ENCODE measurements around the gene UHMK1. TPM values are rescaled to one million over a fixed set of nuclear protein-coding genes. Genes with fewer than 3 reads are reported as not detected.
"Not testable (repeated sequence)": the region's sequence is repeated elsewhere in the genome, so short reads cannot be mapped to it uniquely, and the experiment has no call there.

Gene UHMK1
- total and polyA plus RNA-seq, 2 of the 4 experiments (the other 2 are of a cell fraction): 15.6 to 57.9 TPM

GRCh38 chr1:162488219-162488618, 9.4 kb upstream of the UHMK1 start:
- no CpG with 5 or more reads among the region's 3 CpGs for WGBS, 2 experiments (ENCODE audit: extremely low coverage in 2 of 2, insufficient read length in 1 of 2)
- dilution Hi-C loops (cut with HindIII; ENCODE audit: low sequenced_read_pairs, unreplicated experiment): no loop called here

GRCh38 chr1:162495531-162496233, 1.9 kb upstream of the UHMK1 start:
- H2BK120ac ChIP-seq (ENCODE audit: low read depth, low read length); H3K36me3 ChIP-seq (ENCODE audit: control insufficient read depth, insufficient read depth, low read length); H2BK20ac ChIP-seq (ENCODE audit: low read depth, low read length); H4K5ac ChIP-seq (ENCODE audit: low read depth, low read length); H3K14ac ChIP-seq (replicated peaks; ENCODE audit: low read depth, low read length); H2BK5ac ChIP-seq (ENCODE audit: low read depth, low read length, poor library complexity, severe bottlenecking); ATAC-seq (ENCODE audit: low read depth); H3K27ac ChIP-seq (ENCODE audit: insufficient read depth, low read length); H2AFZ ChIP-seq (replicated peaks; ENCODE audit: low read length, poor library complexity); H3K56ac ChIP-seq (ENCODE audit: extremely low read depth, insufficient read depth, low read length); H3K4me2 ChIP-seq (ENCODE audit: low read depth, low read length); BruUV-seq (replicated peaks); H3K4me3 ChIP-seq (ENCODE audit: insufficient read depth, low read depth, low read length); CTCF ChIA-PET; H2BK15ac ChIP-seq (ENCODE audit: low read depth, low read length); H3K9me1 ChIP-seq (ENCODE audit: insufficient read depth, low read length); H2AK5ac ChIP-seq (ENCODE audit: low read depth, low read length); H4K8ac ChIP-seq (ENCODE audit: low read depth in 2 of 2, low read length in 2 of 2); dilution Hi-C loops (cut with HindIII; ENCODE audit: low sequenced_read_pairs, unreplicated experiment); H3K4me1 ChIP-seq (ENCODE audit: control insufficient read depth, insufficient read depth, low read length); H3K27me3 ChIP-seq (ENCODE audit: control insufficient read depth, insufficient read depth, low read length); H3K9ac ChIP-seq (ENCODE audit: low read depth, low read length); H4K20me1 ChIP-seq (ENCODE audit: insufficient read depth, low read length); H3K18ac ChIP-seq (ENCODE audit: low read depth, low read length); intact Hi-C loops (cut with micrococcal nuclease); H3K4ac ChIP-seq (ENCODE audit: low read depth, low read length); POLR2A ChIA-PET (ENCODE audit: unreplicated experiment); H3K9me3 ChIP-seq (ENCODE audit: control insufficient read depth, insufficient read depth, low read length); H3K23ac ChIP-seq (ENCODE audit: low read depth, low read length); H4K91ac ChIP-seq (ENCODE audit: insufficient read depth, low read depth, low read length); DNase-seq; H2AK9ac ChIP-seq (replicated peaks; ENCODE audit: low read depth, low read length, poor library complexity): not testable (repeated sequence)
- WGBS, 2 experiments (ENCODE audit: extremely low coverage in 2 of 2, insufficient read length in 1 of 2): no CpG with 5 or more reads among the region's 6 CpGs
- peaks cover 6 to 19% of the 10 kb centered on the region in 2 experiments for H3K79me1 ChIP-seq (ENCODE audit: low read depth in 1 of 2, low read length in 2 of 2)
- in situ Hi-C loops (cut with MboI; ENCODE audit: low sequenced_read_pairs): loop anchor here (5.0 kb wide), 1 partner anchor 438 kb away; no protein-coding TSS in a partner anchor

More at GRCh38 chr1:162488219-162488618, 9.4 kb upstream of the UHMK1 start:
- Histone ChIP-seq H2BK120ac (ENCODE audit: low read depth, low read length) (no peak overlapping the region), H3K27me3 (ENCODE audit: control insufficient read depth, insufficient read depth, low read length) (peaks cover 7% of the 10 kb centered on the region; the same call in 1 of the 2 replicates), H3K23ac (ENCODE audit: low read depth, low read length) (no peak overlapping the region), H2BK15ac (ENCODE audit: low read depth, low read length) (no peak overlapping the region), H3K14ac (replicated peaks; ENCODE audit: low read depth, low read length) (no peak overlapping the region), H3K4ac (ENCODE audit: low read depth, low read length) (no peak overlapping the region), H4K8ac (ENCODE audit: low read depth in 2 of 2, low read length in 2 of 2) (no peak overlapping the region), H3K18ac (ENCODE audit: low read depth, low read length) (no peak overlapping the region), H3K36me3 (ENCODE audit: control insufficient read depth, insufficient read depth, low read length) (no peaks in the 10 kb centered on the region), H2AK9ac (replicated peaks; ENCODE audit: low read depth, low read length, poor library complexity) (no peak overlapping the region), H3K56ac (ENCODE audit: extremely low read depth, insufficient read depth, low read length) (no peak overlapping the region), H3K4me3 (ENCODE audit: insufficient read depth, low read depth, low read length) (no peak overlapping the region), H2AFZ (replicated peaks; ENCODE audit: low read length, poor library complexity) (no peak overlapping the region), H4K20me1 (ENCODE audit: insufficient read depth, low read length) (no peaks in the 10 kb centered on the region), H3K4me2 (ENCODE audit: low read depth, low read length) (no peak overlapping the region), H4K5ac (ENCODE audit: low read depth, low read length) (no peak overlapping the region), H2BK5ac (ENCODE audit: low read depth, low read length, poor library complexity, severe bottlenecking) (no peak overlapping the region), H2BK20ac (ENCODE audit: low read depth, low read length) (no peak overlapping the region), H2AK5ac (ENCODE audit: low read depth, low read length) (no peak overlapping the region), H3K79me1 (ENCODE audit: low read depth in 1 of 2, low read length in 2 of 2) (no peaks in the 10 kb centered on the region), H3K9ac (ENCODE audit: low read depth, low read length) (no peak overlapping the region), H3K4me1 (ENCODE audit: control insufficient read depth, insufficient read depth, low read length) (no peaks in the 10 kb centered on the region), H4K91ac (ENCODE audit: insufficient read depth, low read depth, low read length) (no peak overlapping the region), H3K27ac (ENCODE audit: insufficient read depth, low read length) (no peak overlapping the region), H3K9me1 (ENCODE audit: insufficient read depth, low read length) (0 out of 2 replicates have a peak, but pooled peaks cover 3% of the 10 kb centered on the region), H3K9me3 (ENCODE audit: control insufficient read depth, insufficient read depth, low read length) (no peaks in the 10 kb centered on the region)
- intact Hi-C loops (cut with micrococcal nuclease): no loop called here
- DNase-seq (no peak), ATAC-seq (ENCODE audit: low read depth) (no peak)
- ChIA-PET CTCF (no interaction called here), POLR2A (ENCODE audit: unreplicated experiment) (no interaction called here)
- in situ Hi-C loops (cut with MboI; ENCODE audit: low sequenced_read_pairs): no loop called here
- no peak for TF ChIP-seq FOS (IDR thresholded peaks at IDR 0.05; ENCODE audit: low read depth, low read length)
- no peak for TF ChIP-seq RCOR1 (IDR thresholded peaks at IDR 0.05; ENCODE audit: insufficient replicate concordance, low read length)
- no peak for TF ChIP-seq CHD1 (IDR thresholded peaks at IDR 0.05; ENCODE audit: low read depth, low read length)
- TF ChIP-seq USF2 (IDR thresholded peaks at IDR 0.05; ENCODE audit: low read depth, low read length): no peak
- no peak for TF ChIP-seq MAFK (IDR thresholded peaks at IDR 0.05; ENCODE audit: low read depth, low read length)
- no peak for TF ChIP-seq POLR2A (IDR thresholded peaks at IDR 0.05; ENCODE audit: low read depth, low read length)
- no peak for TF ChIP-seq RFX5 (IDR thresholded peaks at IDR 0.05; ENCODE audit: low read depth, low read length)
- TF ChIP-seq BHLHE40 (IDR thresholded peaks at IDR 0.05; ENCODE audit: low read depth, low read length): no peak
- no peak for TF ChIP-seq RAD21 (IDR thresholded peaks at IDR 0.05; ENCODE audit: low read length)
- no peak for TF ChIP-seq NFE2L2 (IDR thresholded peaks at IDR 0.05; ENCODE audit: low read depth, low read length)
- no peak for TF ChIP-seq MXI1 (IDR thresholded peaks at IDR 0.05; ENCODE audit: borderline replicate concordance, low read depth, low read length)
- no peak for TF ChIP-seq MAZ (IDR thresholded peaks at IDR 0.05; ENCODE audit: borderline replicate concordance, low read depth, low read length)
- no TSS peak for BruUV-seq (replicated peaks)

All from IMR-90 (cell line).